Left lung (tissue), 10 donors: ENCODE measurements around the gene FKBP2. TPM values are rescaled to one million over a fixed set of nuclear protein-coding genes. Genes with fewer than 3 reads are reported as not detected.

Experiments
- ATAC-seq: fragments of 200-7000 bp; cut with Tn5 transposase; one replicate; pipeline ENCODE4 v1.9.1; 2020; ENCODE audit warnings: moderate library complexity
- DNase-seq, 4 donors: peaks; one replicate each; pipeline ENCODE4 v3.0.0-alpha.2; 2013 to 2020
- H3K27ac ChIP-seq, 2 donors: fragments of 200-600 bp; sonication (generic) in 1 of 2; one replicate each; pipeline versions ENCODE4 v1.5.0 to v1.8.0; 2020 to 2021
- H3K27me3 ChIP-seq, 2 donors: fragments of 200-600 bp; sonication (generic) in 1 of 2; one replicate each; pipeline versions ENCODE4 v1.5.0 to v1.8.0; 2020 to 2021
- H3K36me3 ChIP-seq, 2 donors: fragments of 200-600 bp; sonication (generic) in 1 of 2; one replicate each; pipeline versions ENCODE4 v1.5.0 to v1.8.0; 2020 to 2021
- H3K4me1 ChIP-seq, 2 donors: fragments of 200-600 bp; one replicate each; pipeline ENCODE4 v1.8.0; 2021
- H3K4me3 ChIP-seq, 2 donors: fragments of 200-600 bp; sonication (generic) in 1 of 2; one replicate each; pipeline versions ENCODE4 v1.5.0 to v1.8.0; 2020 to 2021; ENCODE audit warnings: mild to moderate bottlenecking in 1 of 2
- H3K9me3 ChIP-seq, 2 donors: fragments of 200-600 bp; sonication (generic) in 1 of 2; one replicate each; pipeline versions ENCODE4 v1.5.0 to v1.8.0; 2020 to 2021
- CTCF ChIP-seq, 2 donors: fragments of 200-600 bp; sonication (generic) in 1 of 2; IDR thresholded peaks; one replicate each; pipeline versions ENCODE4 v1.5.0 to v1.8.0; 2021; ENCODE audit warnings: antibody characterized with exemption in 2 of 2
- intact Hi-C, 2 donors: fragments of 100-400 bp; cut with DNase I; formaldehyde crosslinking; loops; one replicate each; pipeline versions ENCODE4 v1.11.2 to v1.14.2; 2022
- polyA plus RNA-seq, 6 donors: library from polyadenylated mRNA; unstranded; fragments of 120-200 nt; gene quantifications; one replicate each; pipeline ENCODE4 v1.2.1, GENCODE V29; 2013; ENCODE audit not compliant: insufficient read length in 6 of 6
- total RNA-seq, 2 donors: library from RNA; stranded (reverse); fragmentation: NEBNext Ultra II Directional; extraction: Animal tissue kit (Norgen Biotek cat#: 25700); gene quantifications; one replicate each; pipeline ENCODE4 v1.2.1, GENCODE V29; 2021
- donor health status: DM: no; HTN: yes; CAD: no.
- donor health status: DM: no; HTN: no; CAD: no.

FKBP2 gene
- total and polyA plus RNA-seq, 8 donors, result 59.5 to 81.4 (median 69.7) TPM

GRCh38 chr11:64253043-64253442, 12.1 kb downstream of the FKBP2 start:
- Histone ChIP-seq H3K4me1 (peaks cover 9 to 35% of the 10 kb centered on the region in 2 donors), H3K36me3 (peaks cover 0 to 39% of the 10 kb centered on the region in 2 donors), H3K4me3 (peak overlapping the region in 1 of 2 donors; percentile 87), H3K9me3 (no peaks in the 10 kb centered on the region), H3K27me3 (no peaks in the 10 kb centered on the region), H3K27ac (no peak overlapping the region)
- DNase-seq (no peak), ATAC-seq (no peak)
- no peak for TF ChIP-seq CTCF (IDR thresholded peaks at IDR 0.05)
- intact Hi-C loops, result no loop called here

- ATAC-seq (no peak), DNase-seq (peak in 1 of 4 donors; percentile 42)
- Histone ChIP-seq H3K27ac (no peak overlapping the region), H3K4me1 (peaks cover 9 to 35% of the 10 kb centered on the region in 2 donors), H3K4me3 (peak overlapping the region in 1 of 2 donors; percentile 87), H3K27me3 (no peaks in the 10 kb centered on the region), H3K9me3 (no peaks in the 10 kb centered on the region), H3K36me3 (peaks cover 0 to 43% of the 10 kb centered on the region in 2 donors)
- intact Hi-C loops, result no loop called here
- no peak for TF ChIP-seq CTCF (IDR thresholded peaks at IDR 0.05)
Measured at GRCh38 chr11:64253481-64253880, 12.6 kb downstream of the FKBP2 start.

GRCh38 chr11:64254326-64254725, 13.4 kb downstream of the FKBP2 start:
- Histone ChIP-seq H3K36me3 (peaks cover 0 to 52% of the 10 kb centered on the region in 2 donors), H3K27me3 (no peaks in the 10 kb centered on the region), H3K4me3 (no peak overlapping the region), H3K27ac (no peak overlapping the region), H3K4me1 (peaks cover 9 to 35% of the 10 kb centered on the region in 2 donors), H3K9me3 (no peaks in the 10 kb centered on the region)
- ATAC-seq (no peak), DNase-seq (peak in 1 of 4 donors; percentile 78)
- no peak for TF ChIP-seq CTCF (IDR thresholded peaks at IDR 0.05)
- intact Hi-C loops, result no loop called here

- no peak overlapping the region for H3K27ac ChIP-seq
- no peak overlapping the region for H3K4me3 ChIP-seq
- no peaks in the 10 kb centered on the region for H3K27me3 ChIP-seq
- H3K36me3 ChIP-seq, result peaks cover 0 to 62% of the 10 kb centered on the region in 2 donors
- H3K4me1 ChIP-seq, result peaks cover 9 to 34% of the 10 kb centered on the region in 2 donors
- ATAC-seq (no peak), DNase-seq (peak in 1 of 4 donors; percentile 70)
- no peak for TF ChIP-seq CTCF (IDR thresholded peaks at IDR 0.05)
- intact Hi-C loops, result no loop called here
- H3K9me3 ChIP-seq, result no peaks in the 10 kb centered on the region
Measured at GRCh38 chr11:64255135-64256128, 14.5 kb downstream of the FKBP2 start.

- intact Hi-C loops, result no loop called here
- Histone ChIP-seq H3K36me3 (peaks cover 0 to 66% of the 10 kb centered on the region in 2 donors), H3K9me3 (no peaks in the 10 kb centered on the region), H3K27me3 (no peaks in the 10 kb centered on the region), H3K4me1 (peaks cover 5 to 26% of the 10 kb centered on the region in 2 donors), H3K27ac (no peak overlapping the region), H3K4me3 (no peak overlapping the region)
- ATAC-seq (no peak), DNase-seq (peak in 1 of 4 donors; percentile 62)
- TF ChIP-seq CTCF (IDR thresholded peaks at IDR 0.05), result no peak
Measured at GRCh38 chr11:64256300-64256699, 15.4 kb downstream of the FKBP2 start.
